C4-2B (cell line): Measurements from ENCODE around the gene GCAT.

Experiments used
- CTCF ChIP-seq: fragments of 450-650 bp; conservative IDR thresholded peaks from 2 replicates; pipeline ENCODE4 v1.5.1; 2017; ENCODE audit warnings: mild to moderate bottlenecking
- ZFX ChIP-seq: fragments of 450-650 bp; IDR thresholded peaks from 2 replicates; pipeline ENCODE4 v1.6.1; 2017

GRCh38 chr22:37809672-37810333, 2.1 kb downstream of the GCAT start:
- no peak for TF ChIP-seq CTCF
- no peak for TF ChIP-seq ZFX
